Activated CD4-positive, CD25-positive, alpha-beta regulatory T cell treated with anti-CD3 and anti-CD28 coated beads, Interleukin-2, amount 50 U/mL, for 24 hours (primary cell): Measurements from ENCODE around the gene RTN4R.

Source experiments
- ATAC-seq, 2 donors: fragments of 150-1000 bp; cut with Tn5 transposase; one replicate each; pipeline ENCODE4 v1.10.0; 2021; ENCODE audit warnings: mild to moderate bottlenecking in 1 of 2, moderate library complexity in 1 of 2

The RTN4R gene

GRCh38 chr22:20241579-20242392 lies 26.3 kb downstream of the RTN4R start:
- ATAC-seq, result no peak

DNA sequence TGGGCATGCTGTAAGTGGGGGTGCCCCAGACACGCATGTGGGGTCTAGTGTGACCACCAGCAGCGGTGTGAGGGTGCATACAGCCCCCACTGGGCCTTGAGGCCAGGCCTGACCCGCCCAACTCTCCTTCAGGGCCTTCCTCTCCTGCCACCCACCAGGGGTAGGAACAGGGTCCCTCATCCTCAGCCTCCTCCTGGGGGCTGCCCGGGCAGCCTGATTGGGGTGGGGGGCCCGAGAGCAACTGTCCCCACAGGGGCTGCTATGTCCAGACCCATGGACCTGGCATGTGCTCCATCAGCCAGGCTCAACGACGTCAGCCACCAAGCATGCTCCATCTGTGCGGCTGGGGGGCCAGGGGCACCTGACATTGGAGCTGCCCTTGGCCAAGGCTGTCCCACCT lies 27.2 kb downstream of the RTN4R start:
- no peak for ATAC-seq

GRCh38 chr22:20240447-20240764 lies 27.7 kb downstream of the RTN4R start:
- ATAC-seq, result no peak

- ATAC-seq, result no peak
Observed at GRCh38 chr22:20239676-20240446, 28.3 kb downstream of the RTN4R start.

DNA sequence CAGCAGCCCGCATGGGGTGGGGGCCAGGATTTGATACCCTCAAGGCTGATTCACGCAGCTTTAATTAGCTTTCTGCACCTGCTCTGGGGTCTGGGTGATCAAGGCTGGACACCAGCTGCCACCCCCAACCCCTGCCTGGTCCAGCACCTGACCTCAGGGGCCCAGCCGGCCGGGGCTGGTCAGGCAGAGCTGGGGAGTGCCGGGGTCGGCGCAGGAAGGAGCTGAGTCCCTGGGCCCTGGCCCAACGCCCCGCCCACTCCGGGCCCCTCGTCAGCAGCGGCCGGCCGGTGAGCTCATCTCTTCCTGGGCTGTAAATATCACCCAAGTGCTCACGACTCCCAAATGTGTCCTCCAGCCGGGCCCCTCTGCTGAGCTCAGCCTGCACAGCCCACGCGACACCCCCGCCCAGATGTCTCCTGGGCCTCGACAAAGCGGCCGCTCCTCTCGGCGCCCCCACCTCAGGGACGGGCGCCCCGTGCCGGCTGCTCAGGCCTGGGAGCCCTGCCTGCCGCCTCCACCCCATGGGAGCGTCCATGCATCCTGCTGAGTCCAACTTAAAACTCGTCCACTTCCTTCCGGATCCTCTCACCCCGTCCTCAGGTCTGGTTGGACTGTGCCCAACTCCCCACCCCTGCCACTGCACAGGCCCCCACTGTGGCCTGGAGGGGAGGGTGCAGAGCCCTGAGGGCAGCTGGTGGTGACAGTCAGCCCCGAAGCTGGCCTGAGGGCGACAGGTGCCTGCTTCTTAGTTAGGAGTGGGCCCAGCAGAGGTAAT lies 29.0 kb downstream of the RTN4R start:
- ATAC-seq, result peak in 1 of 2 donors; percentile 14

- peak; percentile 76 to 83 for ATAC-seq
Observed at GRCh38 chr22:20238536-20238900, 29.6 kb downstream of the RTN4R start.

DNA sequence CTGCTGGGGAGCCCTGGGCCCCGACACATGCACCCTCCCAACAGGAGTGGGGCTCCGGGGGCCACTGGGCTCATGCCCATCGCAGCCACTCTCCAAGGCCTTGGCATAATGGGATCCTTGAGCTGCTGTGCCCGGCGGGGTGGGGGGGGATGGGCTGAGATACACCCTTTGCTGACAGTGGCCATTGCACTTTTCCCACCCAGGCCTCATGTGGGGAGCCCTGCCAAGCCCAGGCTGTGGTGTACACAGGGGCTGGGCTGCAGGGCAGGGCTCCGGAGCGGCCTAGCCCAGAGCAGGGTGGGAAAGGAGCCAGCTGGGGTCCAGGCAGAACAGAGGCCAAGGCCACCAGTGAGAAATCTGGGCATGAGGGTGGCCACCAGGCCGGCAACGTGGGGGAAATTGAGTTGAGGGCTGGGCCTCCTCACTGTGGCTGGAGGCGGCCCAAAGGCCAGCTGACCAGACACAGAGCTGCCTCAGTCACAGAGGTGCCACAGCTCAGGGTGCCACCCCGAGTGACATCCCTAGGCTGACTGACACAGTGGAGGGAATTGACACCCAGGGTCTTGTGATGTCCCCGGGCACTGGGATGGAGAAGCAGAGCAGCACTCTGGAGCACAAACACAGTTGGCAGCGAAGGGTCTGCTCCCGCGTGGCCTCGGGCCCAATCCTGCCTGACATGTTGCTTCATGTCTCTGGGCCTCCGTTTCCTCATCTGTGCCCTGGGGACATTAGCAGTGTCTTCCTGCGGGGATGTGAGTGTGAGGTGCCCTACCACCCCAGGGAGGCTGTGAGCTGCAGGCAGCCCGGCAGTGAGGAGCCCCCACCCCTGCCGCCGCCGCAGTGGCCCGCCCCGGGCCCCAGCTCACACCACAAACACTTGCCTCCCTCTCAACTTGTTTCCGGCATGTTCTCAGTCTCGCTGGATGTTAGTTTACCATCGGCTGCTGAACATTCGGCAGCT lies 30.4 kb downstream of the RTN4R start:
- peak; percentile 25 to 36 for ATAC-seq

GRCh38 chr22:20236052-20236717 lies 31.9 kb downstream of the RTN4R start:
- no peak for ATAC-seq

DNA sequence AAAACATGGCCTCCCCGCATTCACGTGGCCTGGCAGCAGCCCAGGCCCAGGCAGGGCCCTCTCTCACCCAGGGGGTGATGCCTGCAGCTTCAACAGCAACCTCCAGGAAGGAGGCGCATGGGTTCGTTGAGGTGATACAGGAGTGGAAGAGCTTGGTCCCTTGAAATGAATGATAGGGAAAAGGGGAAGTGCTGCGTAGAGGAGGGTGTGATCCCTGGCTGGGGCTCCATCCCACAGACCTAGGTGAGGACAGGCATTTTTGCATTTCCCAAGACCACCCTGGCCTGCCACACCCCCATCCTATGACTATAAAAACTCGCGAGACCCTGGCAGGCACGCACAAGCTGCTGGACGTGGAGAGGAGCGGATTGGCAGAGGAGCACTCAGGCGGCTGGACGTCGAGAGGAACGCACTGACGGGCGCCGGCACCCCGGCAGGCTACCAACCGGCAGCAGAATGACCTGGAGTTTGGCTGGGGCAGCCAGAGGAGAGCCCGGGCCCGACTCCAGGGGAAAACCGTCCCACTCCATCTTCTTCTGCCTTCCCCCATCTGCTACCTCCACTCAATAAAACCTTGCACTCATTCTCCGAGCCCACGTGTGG lies 32.6 kb downstream of the RTN4R start:
- no peak for ATAC-seq

DNA sequence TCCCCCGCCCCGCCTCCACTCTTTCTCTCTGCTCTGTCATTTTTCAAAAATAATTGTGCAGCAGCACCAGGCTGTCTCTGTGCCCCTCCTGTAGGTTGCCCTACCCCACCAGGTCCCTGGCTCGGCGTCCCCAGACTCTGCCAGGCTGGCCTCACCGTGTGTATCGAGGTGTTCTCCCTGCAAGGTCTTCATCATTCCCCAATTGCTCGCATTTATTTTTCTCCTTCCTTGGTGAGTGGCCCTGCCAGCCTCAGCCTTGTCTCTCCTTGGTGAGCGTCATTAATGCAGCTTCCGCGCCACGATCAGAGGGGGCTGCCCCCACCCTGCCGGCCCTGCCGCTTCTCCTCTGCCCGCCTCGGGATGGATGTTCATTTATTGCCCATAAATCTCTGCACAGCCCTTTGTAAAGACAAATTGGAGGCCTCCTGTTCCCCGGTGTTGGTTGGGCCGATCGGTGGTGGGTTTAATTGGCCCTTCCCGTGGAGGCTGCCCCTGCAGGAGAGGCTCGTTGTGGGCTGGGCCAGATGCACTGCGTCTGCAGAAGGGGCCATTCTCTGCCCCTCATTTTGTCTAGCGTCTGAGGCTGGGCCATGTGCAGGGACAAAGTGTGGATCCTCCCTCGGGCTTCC lies 33.2 kb downstream of the RTN4R start:
- no peak for ATAC-seq

- ATAC-seq, result no peak
Observed at GRCh38 chr22:20234314-20234682, 33.8 kb downstream of the RTN4R start.

GRCh38 chr22:20233351-20234313 lies 34.5 kb downstream of the RTN4R start:
- no peak for ATAC-seq

GRCh38 chr22:20232781-20233180 lies 35.3 kb downstream of the RTN4R start:
- no peak for ATAC-seq

GRCh38 chr22:20232237-20232598 lies 35.9 kb downstream of the RTN4R start:
- ATAC-seq, result no peak

DNA sequence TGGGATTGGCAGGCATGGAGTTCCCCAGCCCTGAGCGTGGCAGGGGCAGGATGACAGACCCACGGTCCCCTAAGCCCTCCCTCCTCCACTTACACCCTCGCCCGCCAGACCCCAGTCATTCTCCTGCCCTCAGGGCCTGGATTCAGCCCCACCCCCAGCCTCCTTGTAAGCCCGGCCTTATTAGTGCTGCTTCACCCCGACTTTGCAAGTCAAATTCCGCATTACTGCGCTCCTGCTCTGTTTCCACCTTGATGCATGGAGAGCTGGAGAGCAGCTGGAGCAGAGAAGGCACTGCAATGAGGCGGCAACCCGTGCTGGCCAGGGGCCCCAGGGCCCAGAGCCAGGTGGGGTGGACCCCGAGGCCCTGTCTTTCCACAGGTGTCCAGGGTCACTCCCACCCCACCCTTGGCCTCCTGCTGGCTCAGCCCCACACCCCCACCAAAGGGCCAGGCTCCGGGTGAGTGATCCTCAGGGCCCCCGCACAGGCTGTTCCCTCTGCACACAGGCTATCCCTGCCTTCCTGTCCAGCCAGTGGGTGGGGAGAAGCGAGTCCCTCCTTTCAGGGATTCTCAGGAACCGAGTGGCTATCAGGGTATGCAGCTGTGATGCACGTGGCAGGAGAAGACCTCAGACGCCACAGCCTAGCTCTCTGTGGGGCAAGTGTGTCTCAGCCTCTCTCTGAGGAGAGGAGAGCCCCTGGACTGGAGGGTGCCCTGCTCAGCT lies 36.4 kb downstream of the RTN4R start:
- no peak for ATAC-seq

- ATAC-seq, result no peak
Observed at GRCh38 chr22:20230777-20231420, 37.2 kb downstream of the RTN4R start.

GRCh38 chr22:20229916-20230775 lies 38.0 kb downstream of the RTN4R start:
- no peak for ATAC-seq

DNA sequence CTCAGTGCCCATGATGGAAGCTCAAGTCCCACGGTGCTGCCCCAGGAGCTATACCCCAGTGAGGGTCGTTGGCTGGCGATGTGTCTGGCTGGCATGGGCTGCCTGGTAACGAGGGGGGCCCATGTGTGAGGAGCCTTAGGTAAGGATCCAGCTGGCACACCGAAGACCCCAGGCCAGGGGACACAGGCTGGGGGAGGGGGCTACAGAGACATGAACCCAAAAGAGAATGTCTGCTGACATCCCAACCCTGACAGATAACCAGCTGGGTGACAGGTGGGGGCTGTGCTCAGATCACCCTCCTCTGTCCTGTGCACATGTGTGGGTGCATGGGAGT lies 39.2 kb downstream of the RTN4R start:
- ATAC-seq, result no peak
